CMK (cell line): Measurements from ENCODE around the gene CABP5.
"Not testable (repeated sequence)": the region's sequence is repeated elsewhere in the genome, so short reads cannot be mapped to it uniquely, and the experiment has no call there.

Experiments
- DNase-seq: peaks from one replicate; pipeline ENCODE4 v3.0.0-alpha.2; 2010; ENCODE audit warnings: low read depth

The CABP5 gene

GRCh38 chr19:48043675-48044258 lies at the start of gene CABP5:
Gene CABP5, minus strand, starts transcription at chr19:48044079. Its CDS starts 157 bp downstream, at chr19:48043922.
- peak; percentile 90 for DNase-seq

DNA sequence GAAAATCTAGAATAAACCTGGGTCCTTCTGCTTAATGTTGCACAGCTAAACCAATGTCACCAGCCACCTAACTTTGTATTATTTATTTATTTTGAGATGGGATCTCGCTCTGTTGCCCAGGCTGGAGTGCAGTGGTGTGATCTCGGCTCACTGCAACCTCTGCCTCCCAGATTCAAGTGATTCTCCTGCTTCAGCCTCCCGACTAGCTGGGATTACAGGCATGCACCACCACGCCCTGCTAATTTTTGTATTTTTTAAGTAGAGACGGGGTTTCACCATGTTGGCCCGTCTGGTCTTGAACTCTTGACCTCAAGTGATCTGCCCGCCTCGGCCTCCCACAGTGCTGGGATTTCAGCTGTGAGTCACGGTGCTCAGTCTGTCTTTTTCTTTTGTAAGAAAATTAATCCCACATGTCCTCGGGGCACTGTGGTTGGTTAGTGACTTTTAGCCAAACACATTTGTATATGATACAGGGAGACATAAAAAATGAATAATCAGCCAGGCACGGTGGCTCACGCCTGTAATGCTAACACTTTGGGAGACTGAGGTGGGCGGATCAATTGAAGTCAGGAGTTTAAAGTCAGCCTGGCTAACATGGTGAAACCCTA lies 47.3 kb upstream of the CABP5 start:
- not testable (repeated sequence) for DNase-seq

DNA sequence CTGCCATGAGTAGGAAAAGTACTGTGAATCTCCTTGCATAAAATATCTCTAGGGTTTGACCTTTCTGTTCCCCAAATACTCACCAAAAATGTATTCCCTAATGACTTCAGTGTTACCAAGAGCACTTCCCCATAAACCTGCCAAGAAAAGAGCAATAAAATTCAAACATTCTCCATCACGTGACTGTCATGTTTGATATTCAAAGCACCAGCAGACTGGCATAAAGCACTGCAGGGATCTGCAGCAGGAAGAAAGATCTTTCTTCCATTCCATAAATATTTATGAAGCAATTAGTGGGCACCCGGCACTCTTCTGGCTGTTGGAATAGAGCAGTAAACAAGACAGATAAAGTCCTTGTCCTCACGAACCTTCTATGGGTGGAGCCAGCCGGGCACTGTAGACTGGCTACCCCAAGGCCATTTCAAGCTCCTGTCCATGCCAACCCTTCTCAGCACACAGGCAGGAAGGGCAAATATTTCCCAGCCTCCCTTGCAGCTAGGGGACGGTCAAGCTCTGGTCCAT lies 46.5 kb upstream of the CABP5 start:
- no peak for DNase-seq

DNA sequence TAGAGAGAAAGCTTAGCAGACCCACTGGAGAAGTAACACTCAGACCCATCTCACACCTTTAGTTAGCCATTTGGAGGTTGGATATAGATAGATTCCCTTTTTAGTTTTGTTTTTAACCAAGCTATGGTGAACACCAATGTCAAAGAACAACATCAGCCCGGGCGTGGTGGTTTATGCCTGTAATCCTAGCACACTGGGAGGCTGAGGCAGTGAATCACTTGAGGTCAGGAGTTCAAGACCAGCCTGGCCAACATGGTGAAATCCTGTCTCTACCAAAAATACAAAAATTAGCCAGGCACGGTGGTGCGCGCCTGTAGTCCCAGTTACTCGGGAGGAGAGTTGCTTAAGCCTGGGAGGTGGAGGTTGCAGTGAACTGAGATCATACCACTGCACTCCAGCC lies 45.1 kb upstream of the CABP5 start:
- not testable (repeated sequence) for DNase-seq

DNA sequence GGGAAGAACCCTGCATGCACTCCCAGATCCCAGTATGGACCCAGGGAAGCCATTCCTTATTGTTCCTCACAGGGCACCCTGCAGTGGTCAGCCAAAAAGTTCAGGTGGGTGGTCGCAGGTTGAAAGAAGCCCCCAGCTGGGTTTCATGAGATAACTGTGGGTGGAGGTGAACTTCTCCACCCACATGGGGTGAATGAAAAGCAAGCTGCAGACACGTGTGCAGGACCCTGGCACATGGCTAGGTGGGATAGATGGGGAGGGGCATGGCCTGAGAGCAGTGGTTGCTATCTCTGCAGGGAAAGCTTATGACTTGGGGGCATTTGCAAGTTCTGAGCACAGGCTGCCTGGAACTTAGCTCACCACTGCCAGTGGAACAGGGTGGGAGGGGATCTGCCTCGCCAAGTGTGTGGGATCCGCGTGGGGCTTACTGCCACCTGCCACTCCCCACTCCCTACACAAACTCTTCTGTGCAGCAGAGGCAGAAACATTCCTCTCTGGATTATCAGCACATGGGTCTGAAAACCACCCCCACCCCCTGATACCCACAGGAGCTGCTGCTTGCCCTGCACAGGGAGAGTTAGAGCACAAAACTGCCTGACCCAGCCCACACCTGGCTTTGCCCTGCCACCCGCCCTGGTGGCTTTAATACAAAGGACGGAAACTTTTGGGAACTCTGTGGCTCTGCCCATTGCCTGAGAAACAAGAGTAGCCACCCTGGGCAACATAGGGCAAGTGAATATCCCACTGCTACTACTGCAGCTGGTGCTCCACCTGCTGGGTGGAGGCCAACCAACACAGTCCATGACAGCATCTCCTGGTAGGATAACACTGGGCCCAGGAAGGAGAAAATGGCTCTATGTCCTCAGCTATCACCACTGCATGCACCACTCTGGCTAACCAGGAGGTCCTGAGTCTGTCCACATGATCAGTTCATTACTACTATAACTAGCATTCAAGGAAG lies 42.3 kb upstream of the CABP5 start:
- no peak for DNase-seq

DNA sequence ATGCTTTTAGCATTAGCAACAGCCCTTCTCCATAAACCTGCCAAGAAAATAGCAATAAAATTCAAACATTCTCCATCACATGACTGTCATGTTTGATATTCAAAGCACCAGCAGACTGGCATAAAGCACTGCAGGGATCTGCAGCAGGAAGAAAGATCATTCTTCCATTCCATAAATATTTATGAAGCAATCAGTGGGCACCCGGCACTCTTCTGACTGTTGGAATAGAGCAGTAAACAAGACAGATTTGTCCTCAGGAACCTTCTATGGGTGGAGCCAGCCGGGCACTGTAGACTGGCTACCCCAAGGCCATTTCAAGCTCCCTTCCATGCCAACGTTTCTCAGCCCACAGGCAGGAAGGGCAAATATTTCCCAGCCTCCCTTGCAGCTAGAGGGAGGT lies 41.2 kb upstream of the CABP5 start:
- no peak for DNase-seq

DNA sequence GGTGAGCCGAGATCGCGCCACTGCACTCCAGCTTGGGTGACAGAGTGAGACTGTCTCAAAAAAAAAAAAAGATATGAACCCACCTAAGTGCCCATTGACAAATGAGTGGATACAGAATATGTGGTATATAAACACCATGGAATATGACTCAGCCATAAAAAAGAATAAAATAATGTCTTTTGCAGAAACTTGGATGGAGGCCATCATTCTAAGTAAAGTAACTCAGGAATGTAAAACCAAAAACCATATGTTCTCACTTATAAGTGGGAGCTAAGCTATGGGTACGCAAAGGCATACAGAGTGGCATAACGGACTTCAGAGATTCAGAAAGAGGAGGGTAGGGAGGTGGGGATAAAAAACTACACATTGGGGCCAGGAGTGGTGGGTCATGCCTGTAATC lies 37.2 kb upstream of the CABP5 start:
- no peak for DNase-seq

DNA sequence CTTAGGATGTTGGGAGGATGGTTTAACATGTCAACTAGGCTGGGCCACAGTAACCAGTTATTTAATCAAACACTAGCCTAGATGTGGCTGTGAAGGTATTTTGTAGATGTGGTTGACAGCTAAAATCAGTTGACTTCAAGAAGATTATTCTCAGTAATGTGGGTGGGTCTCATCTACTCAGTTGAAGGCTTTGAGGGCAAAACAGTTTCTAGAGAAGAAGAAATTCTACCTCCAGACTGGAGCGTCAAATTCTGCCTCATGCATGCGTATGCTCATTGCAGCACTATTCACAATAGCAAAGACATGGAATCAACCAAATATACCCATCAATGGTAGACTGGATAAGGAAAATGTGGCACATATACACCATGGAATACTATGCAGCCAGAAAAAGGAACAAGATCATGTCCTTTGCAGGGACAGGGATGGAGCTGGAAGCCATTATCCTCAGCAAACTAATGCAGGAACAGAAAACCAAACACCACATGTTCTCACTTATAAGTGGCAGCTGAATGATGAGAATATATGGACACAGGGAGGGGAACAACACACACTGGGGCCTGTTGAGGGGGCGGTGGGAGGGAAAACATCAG lies 26.4 kb upstream of the CABP5 start:
- not testable (repeated sequence) for DNase-seq

DNA sequence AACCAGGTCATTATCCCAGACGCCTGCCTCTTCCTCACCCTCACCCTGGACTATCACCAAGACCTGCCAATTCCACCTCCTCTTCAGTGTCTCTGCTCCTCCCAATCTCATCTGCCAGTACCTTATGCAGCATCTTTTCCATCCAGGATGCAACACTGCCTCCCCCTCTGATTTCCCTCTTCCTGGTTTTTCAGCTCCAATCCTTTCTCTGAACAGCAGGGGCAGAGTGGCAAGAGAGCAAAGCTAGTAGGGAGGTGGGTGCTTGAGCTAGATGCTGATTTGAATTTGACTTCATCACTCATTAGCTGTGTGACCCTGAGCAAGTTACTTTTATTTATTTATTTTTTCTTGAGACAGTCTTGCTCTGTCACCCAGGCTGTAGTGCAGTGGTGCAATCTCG lies 25.6 kb upstream of the CABP5 start:
- no peak for DNase-seq

GRCh38 chr19:48064509-48064908 lies 20.6 kb upstream of the CABP5 start:
- DNase-seq = no peak

- DNase-seq = no peak
Observed at GRCh38 chr19:48061401-48062344, 17.8 kb upstream of the CABP5 start.

GRCh38 chr19:48060381-48060780 lies 16.5 kb upstream of the CABP5 start:
- DNase-seq = no peak

DNA sequence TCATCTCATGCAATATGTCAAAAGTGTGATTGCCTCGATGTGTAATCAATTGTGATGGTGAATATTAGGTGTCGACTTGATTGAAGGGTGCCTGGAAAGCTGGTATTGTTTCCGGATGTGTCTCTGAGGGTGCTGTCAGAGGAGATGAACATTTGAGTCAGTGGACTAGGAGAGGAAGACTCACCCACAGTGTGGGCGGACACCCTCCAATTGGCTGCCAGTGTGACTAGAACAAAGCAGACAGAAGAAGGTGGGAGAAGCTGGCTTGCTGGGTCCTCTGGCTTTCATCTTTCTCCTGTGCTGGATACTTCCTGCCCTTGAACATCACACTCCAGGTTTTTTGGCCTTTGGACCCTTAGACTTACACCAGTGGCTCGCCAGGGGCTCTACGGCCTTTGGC lies 15.5 kb upstream of the CABP5 start:
- no peak for DNase-seq

DNA sequence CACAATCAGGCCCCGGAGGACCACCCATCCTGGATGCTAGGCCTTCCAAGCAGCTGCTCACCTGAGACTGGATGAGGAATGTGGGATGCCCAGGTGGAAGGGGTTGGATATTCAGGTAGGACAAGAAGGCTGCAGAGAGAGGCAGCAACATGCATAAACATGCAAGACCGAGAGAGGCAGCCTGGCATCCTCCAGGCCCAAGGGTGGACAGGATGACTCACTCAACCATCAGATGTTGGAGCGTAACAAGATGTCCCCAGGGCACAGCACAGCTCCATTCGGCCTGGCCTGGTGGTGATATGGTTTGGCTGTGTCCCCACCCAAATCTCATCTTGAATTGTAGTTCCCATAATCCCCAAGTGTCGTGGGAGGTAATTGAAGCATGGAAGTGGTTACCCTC lies 10.0 kb upstream of the CABP5 start:
- DNase-seq = no peak

DNA sequence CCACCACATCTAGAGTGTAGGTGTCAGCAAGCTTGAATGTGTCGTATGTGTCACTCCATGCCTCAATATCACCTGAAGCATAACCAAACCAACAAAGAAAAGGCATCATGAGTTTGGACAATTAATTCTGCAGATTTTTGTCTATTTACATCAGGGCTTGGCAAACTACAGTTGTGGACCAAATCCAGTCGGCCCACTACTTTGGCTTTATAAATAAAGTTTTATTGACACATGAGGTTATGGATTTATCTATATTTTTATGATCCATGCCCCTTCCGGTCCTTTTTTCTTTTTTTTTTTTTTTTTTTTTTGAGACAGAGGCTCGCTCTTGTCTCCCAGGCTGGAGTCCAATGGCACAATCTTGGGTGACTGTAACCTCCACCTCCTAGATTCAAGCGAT lies 9.2 kb upstream of the CABP5 start:
- DNase-seq = no peak

GRCh38 chr19:48051335-48052033 lies 7.6 kb upstream of the CABP5 start:
- peak; percentile 52 for DNase-seq

GRCh38 chr19:48044561-48044960 lies 682 bp upstream of the CABP5 start:
- no peak for DNase-seq

DNA sequence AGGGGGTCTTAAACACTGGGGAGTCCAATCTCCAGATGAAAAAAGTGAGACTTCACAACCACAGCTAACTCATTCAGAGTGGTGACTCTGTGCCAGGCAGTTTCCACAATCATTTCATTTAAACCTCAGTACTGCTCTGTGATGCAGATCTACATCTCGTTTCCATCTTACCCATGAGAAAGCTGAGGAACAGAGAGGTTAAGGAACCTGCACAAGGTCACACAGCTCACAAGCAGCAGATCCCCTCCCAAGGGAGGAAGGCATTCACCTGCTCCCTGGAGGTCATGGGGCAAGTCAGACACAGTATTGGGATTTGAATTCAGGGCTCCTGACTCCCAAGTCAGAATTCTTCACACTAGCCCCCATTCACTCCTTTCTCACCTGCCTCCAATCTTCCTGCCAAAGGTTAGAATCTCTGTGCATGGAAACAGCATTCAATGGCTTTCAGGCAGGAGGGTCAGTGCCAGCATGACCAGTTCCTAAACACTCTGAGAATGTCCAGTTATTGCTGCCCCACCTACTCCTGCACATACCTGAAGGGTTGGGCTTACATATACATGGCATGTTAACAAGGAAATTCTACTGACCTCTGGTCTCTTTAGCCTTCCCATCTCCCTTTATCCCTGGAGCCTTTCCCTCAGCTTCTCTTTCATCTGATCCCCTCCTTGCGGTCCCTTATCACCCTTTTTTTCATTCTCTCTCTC lies 1.9 kb downstream of the CABP5 start:
- no peak for DNase-seq

DNA sequence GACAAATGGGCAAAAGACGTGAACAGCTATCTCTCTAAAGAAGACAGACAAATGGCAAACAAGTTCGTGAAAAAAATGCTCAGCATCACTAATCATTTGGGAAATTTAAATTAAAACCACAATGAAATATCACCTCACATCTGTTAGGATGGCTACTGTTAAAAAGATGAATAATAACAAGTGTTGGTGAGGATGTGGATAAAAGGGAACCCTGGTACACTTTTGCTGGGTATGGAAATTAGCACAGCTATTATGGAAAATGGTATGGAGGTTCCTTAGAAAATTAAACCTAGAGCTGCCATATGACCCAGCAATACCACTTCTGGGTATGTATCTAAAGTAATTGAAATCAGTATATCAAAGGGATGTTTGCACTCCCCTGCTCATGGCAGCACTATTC lies 7.1 kb downstream of the CABP5 start:
- no peak for DNase-seq

DNA sequence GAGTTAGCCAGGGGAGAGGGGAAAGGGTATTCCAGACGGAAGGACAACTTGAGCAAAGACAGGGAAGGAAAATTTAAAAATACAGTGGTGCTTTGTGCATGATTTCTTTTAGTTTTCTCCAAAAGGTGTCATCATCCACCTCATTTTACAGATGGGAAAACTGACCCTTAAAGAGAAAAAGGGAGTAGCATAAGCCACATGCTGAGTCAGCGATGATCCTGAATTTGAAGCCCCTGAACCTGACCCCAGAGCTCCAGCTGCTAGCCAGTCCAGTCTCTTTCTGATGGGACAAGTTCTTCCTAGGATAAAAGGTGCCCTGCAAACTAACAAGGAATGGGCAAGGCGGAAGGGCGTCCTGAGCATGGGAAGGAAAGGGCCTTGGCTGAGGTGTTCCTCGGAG lies 10.3 kb downstream of the CABP5 start:
- no peak for DNase-seq
